GM12874 (cell line): ENCODE results near the gene COL19A1.

Experiments used
- TF ChIP-seq, protein P1 (sequence below): IDR thresholded peaks from 2 replicates; pipeline ENCODE4 v1.5.1; 2011; ENCODE audit warnings: low read depth, mild to moderate bottlenecking, control low read depth, low read length, moderate library complexity; ENCODE audit not compliant: insufficient read depth

COL19A1 gene

DNA sequence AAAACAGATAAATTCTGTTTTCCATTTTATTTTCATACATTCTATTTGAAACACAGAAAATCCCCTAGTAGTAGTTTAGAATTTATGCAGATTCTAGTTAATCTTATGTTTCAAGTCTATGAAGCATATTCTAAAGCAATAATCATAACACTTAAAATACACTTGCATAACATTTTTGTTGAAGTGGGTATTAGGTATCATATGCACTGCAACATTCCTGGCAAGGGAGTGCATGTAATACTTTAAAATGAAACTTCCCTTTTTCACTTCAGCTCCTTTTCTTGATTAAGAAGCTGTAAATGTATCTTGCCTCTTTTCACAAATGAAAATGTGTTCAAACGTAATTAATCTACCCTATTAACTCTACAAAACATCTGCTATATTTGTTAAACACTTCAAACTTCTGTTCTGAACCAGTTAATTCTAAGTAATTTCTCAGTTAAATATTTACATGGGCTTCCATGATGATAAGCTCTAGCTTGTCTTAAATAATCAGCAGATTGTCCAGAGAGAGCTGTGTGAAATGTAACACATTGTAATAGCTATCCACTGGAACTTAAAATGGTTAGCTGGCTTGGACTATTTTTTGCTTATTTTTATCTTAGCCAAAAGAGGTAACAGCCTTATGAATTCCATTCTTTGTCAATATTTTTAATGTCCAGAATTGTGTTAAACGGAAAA is 192.8 kb downstream of the COL19A1 start:
- TF ChIP-seq, protein P1, sequence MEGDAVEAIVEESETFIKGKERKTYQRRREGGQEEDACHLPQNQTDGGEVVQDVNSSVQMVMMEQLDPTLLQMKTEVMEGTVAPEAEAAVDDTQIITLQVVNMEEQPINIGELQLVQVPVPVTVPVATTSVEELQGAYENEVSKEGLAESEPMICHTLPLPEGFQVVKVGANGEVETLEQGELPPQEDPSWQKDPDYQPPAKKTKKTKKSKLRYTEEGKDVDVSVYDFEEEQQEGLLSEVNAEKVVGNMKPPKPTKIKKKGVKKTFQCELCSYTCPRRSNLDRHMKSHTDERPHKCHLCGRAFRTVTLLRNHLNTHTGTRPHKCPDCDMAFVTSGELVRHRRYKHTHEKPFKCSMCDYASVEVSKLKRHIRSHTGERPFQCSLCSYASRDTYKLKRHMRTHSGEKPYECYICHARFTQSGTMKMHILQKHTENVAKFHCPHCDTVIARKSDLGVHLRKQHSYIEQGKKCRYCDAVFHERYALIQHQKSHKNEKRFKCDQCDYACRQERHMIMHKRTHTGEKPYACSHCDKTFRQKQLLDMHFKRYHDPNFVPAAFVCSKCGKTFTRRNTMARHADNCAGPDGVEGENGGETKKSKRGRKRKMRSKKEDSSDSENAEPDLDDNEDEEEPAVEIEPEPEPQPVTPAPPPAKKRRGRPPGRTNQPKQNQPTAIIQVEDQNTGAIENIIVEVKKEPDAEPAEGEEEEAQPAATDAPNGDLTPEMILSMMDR, result no peak

DNA sequence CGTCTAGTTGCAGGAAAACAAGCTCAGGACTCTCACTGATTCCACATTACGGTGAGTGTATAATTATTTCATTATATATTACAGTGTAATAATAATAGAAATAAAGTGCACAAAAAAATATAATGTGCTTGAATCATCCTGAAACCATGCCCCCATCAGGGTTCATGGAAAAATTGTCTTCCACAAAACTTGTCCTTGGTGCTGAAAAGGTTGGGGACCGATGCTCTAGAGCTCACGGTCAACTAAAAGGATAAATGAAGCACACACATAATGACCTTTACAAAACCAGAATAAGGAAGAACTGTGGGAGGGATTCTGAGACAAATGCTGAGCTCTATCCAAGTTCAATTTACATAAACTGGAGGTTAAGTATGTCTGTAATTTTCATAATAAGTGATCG is 194.3 kb downstream of the COL19A1 start:
- TF ChIP-seq, protein P1, result no peak

- TF ChIP-seq, protein P1, result no peak
Observed at GRCh38 chr6:70061546-70061945, 195.2 kb downstream of the COL19A1 start.

- TF ChIP-seq, protein P1, result no peak
Observed at GRCh38 chr6:70062010-70062409, 195.7 kb downstream of the COL19A1 start.

- TF ChIP-seq, protein P1, result no peak
Observed at GRCh38 chr6:70072540-70073179, 206.3 kb downstream of the COL19A1 start.

DNA sequence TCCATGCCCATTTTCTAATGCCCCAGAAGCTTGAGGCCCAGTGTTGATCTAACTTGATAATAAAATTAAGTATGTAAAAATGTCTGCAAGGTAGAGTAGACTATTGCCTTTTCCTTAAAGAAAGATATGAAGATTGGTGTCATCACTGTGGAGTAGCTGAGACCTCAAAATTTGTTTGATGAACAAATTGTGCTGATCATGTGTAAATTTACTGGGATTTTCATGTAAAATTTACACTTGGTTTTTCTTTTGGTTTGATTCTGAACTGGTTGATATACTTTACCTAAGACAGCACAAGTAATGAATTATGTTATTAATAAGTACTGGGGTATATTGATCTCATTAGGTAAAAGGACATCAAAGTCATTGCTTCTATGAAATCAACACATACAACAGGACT is 207.3 kb downstream of the COL19A1 start:
- TF ChIP-seq, protein P1, result no peak

DNA sequence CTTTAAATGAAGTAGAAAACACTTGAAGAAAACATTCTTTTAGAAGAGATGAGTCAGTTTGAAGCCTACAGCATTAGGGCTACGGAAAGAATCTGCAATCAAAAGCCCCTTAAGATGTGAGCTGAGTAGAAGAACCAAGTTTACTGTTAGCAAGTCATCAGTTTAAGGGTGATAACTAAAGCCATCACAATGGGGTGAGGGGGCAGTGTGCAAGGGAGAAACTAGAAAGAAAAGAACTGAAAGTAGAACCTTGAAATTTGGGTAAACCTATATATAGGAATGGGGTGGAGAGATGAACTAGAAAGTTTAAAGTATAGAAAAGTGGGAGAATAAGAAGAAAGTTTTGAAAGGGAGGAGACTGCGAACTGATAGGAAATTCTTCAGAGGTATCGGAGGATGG is 212.9 kb downstream of the COL19A1 start:
- TF ChIP-seq, protein P1, result no peak
